ENCODE results near the gene KPTN. TPM values are rescaled to one million over a fixed set of nuclear protein-coding genes. Genes with fewer than 3 reads are reported as not detected.

Gene KPTN
- total RNA-seq, 1 experiment from 2014 or later = 22.8 TPM

DNA sequence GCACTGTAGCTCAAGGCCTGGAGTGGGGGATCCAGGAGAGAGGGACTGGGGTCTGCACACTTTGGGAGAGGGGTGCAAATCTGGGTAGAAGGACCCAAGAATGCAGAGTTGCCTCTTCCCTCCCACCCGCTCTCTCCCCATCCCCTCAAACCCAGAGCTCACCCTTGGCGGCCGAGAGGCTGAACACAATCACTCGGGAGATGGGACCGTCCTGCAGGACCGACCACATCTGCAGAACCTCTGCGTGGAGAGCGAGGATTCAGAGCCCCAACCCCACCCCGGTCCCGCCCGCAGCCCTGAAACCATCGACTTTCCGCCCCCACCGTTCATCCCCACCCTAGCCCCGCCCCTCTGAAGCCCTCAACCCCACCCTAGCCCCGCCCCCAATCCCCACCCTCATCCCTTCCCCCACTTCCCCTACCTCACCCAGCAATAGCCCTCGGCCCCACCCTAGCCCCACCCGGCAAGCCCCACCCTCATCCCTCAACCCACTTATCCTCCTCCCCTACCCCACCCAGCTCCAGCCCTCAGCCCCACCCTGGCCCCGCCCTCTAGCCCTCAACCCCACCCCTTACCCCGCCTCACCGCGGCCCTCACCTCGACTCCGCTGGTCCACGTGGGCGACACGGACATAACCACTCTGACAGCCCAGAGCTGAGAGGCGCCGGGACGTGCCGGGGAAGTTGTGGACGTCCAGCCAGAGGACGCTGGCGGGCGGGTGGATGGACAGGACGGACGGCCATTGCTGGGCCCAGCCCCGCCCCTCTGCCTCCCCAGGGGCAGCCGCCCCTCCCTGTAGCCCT lies 4.1 kb downstream of the KPTN start:
- H3K9me3 Mint-ChIP-seq (ENCODE audit: low read depth, unreplicated experiment) = no peaks in the 10 kb centered on the region
- H3K27ac Mint-ChIP-seq (ENCODE audit: unreplicated experiment) = no peak overlapping the region
- peaks cover 14% of the 10 kb centered on the region for H3K4me1 Mint-ChIP-seq (ENCODE audit: low read depth, unreplicated experiment)
- TF ChIP-seq, protein P1, sequence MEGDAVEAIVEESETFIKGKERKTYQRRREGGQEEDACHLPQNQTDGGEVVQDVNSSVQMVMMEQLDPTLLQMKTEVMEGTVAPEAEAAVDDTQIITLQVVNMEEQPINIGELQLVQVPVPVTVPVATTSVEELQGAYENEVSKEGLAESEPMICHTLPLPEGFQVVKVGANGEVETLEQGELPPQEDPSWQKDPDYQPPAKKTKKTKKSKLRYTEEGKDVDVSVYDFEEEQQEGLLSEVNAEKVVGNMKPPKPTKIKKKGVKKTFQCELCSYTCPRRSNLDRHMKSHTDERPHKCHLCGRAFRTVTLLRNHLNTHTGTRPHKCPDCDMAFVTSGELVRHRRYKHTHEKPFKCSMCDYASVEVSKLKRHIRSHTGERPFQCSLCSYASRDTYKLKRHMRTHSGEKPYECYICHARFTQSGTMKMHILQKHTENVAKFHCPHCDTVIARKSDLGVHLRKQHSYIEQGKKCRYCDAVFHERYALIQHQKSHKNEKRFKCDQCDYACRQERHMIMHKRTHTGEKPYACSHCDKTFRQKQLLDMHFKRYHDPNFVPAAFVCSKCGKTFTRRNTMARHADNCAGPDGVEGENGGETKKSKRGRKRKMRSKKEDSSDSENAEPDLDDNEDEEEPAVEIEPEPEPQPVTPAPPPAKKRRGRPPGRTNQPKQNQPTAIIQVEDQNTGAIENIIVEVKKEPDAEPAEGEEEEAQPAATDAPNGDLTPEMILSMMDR (IDR thresholded peaks at IDR 0.05; ENCODE audit: unreplicated experiment) = no peak
- CTCF ChIA-PET = interaction anchor here (0.6 kb wide), 2 partner anchors 133 to 638 kb away, joined by 3 read pairs; no protein-coding TSS in a partner anchor
- no peak overlapping the region for H3K4me3 Mint-ChIP-seq (ENCODE audit: low read depth, unreplicated experiment)
- H3K27me3 Mint-ChIP-seq (ENCODE audit: unreplicated experiment) = peaks cover 4% of the 10 kb centered on the region
- H3K36me3 Mint-ChIP-seq (ENCODE audit: insufficient read depth, unreplicated experiment) = peaks cover 22% of the 10 kb centered on the region
- no peak for DNase-seq
- intact Hi-C loops (cut with micrococcal nuclease; ENCODE audit: unreplicated experiment) = no loop called here
- BruUV-seq (replicated peaks) = no TSS peak

DNA sequence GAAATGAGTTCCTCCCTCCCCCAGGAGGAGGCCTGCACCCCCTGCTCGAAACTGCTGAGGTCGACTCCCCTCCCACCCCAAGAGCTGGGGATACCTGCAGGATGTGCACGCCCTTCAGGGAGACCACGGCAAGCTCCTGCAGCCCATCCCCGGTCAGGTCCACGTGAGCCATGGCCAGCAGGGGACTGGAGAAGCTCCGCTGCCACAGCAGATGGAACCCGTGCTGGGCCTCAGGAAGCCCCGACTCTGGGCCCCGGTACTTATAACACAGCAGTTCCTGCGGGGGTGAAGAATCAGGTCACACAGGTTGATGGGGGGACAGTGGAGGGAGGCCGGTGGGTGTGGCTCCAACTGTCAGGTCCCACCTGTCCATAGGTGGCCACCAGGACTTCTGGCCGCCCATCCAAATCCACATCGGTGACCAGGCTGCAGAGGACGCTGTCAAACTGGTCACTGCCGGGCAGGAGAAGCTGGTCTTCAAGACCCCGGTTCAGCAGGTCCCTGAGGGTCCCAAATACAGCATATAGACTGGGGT lies 7.5 kb downstream of the KPTN start:
- Mint-ChIP-seq H3K27me3 (ENCODE audit: unreplicated experiment) (peaks cover 24% of the 10 kb centered on the region), H3K27ac (ENCODE audit: unreplicated experiment) (no peak overlapping the region), H3K4me1 (ENCODE audit: low read depth, unreplicated experiment) (peaks cover under 1% of the 10 kb centered on the region), H3K36me3 (ENCODE audit: insufficient read depth, unreplicated experiment) (peaks cover 4% of the 10 kb centered on the region), H3K4me3 (ENCODE audit: low read depth, unreplicated experiment) (no peak overlapping the region), H3K9me3 (ENCODE audit: low read depth, unreplicated experiment) (no peaks in the 10 kb centered on the region)
- intact Hi-C loops (cut with micrococcal nuclease; ENCODE audit: unreplicated experiment) = no loop called here
- CTCF ChIA-PET = no interaction called here
- no TSS peak for BruUV-seq (replicated peaks)
- TF ChIP-seq, protein P1 (IDR thresholded peaks at IDR 0.05; ENCODE audit: unreplicated experiment) = no peak
- DNase-seq = no peak

DNA sequence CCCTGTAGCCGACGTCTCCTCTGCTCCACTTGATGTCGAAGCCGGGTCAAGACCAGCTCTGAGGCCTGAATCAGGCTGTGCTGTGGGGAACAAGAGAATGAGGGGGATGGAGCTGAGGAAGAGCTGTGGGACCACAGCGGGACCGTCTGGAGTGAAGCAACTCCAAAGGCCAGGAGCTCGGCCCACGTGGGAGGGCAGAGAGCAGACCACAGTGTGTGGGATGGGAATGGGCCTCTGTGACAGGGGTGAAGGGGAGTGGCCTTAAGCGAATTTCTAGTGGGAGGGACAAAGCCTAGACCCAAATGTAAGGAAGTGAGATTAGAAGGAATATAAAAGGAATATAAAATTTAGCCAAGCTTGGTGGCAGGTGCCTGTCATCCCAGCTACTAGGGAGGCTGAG lies 8.6 kb downstream of the KPTN start:
- CTCF ChIA-PET = no interaction called here
- TF ChIP-seq, protein P1 (IDR thresholded peaks at IDR 0.05; ENCODE audit: unreplicated experiment) = no peak

DNA sequence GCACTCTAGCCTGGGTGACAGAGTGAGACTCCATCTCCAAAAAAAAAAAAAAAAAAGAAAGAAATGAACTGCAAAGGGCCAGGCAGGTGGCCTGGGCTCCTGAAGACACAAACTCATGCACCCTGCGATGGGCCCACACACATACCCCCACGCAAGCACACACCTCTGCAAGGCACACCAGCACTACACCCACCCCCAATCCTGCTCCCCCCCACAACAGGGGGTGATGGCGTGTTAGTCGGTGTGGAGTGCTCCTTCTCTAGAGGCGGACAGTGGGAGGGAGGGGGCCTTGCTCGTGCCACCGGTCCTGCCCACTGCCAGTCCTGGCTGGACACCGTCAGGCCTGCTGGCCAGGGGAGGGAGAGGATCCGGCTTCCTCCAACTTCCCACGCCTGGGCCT lies 10.7 kb downstream of the KPTN start:
- BruUV-seq (replicated peaks) = no TSS peak
- TF ChIP-seq, protein P1 (IDR thresholded peaks at IDR 0.05; ENCODE audit: unreplicated experiment) = no peak
- CTCF ChIA-PET = no interaction called here
- peaks cover 56% of the 10 kb centered on the region for H3K27me3 Mint-ChIP-seq (ENCODE audit: unreplicated experiment)
- no peak for DNase-seq
- H3K4me1 Mint-ChIP-seq (ENCODE audit: low read depth, unreplicated experiment) = peaks cover 9% of the 10 kb centered on the region
- intact Hi-C loops (cut with micrococcal nuclease; ENCODE audit: unreplicated experiment) = no loop called here
- H3K9me3 Mint-ChIP-seq (ENCODE audit: low read depth, unreplicated experiment) = no peaks in the 10 kb centered on the region
- peaks cover 4% of the 10 kb centered on the region for H3K36me3 Mint-ChIP-seq (ENCODE audit: insufficient read depth, unreplicated experiment)
- no peak overlapping the region for H3K4me3 Mint-ChIP-seq (ENCODE audit: low read depth, unreplicated experiment)
- no peak overlapping the region for H3K27ac Mint-ChIP-seq (ENCODE audit: unreplicated experiment)

More for the DNA sequence above, 8.6 kb downstream of the KPTN start:
- Mint-ChIP-seq H3K9me3 (ENCODE audit: low read depth, unreplicated experiment) (no peaks in the 10 kb centered on the region), H3K4me1 (ENCODE audit: low read depth, unreplicated experiment) (peaks cover 9% of the 10 kb centered on the region), H3K36me3 (ENCODE audit: insufficient read depth, unreplicated experiment) (peaks cover 4% of the 10 kb centered on the region), H3K4me3 (ENCODE audit: low read depth, unreplicated experiment) (no peak overlapping the region), H3K27me3 (ENCODE audit: unreplicated experiment) (peaks cover 35% of the 10 kb centered on the region), H3K27ac (ENCODE audit: unreplicated experiment) (no peak overlapping the region)
- intact Hi-C loops (cut with micrococcal nuclease; ENCODE audit: unreplicated experiment) = no loop called here
- BruUV-seq (replicated peaks) = no TSS peak
- no peak for DNase-seq

Measured in Calu3 (cell line).